IMR-90 (cell line): ENCODE data around the gene DYNLRB2. TPM values are rescaled to one million over a fixed set of nuclear protein-coding genes. Genes with fewer than 3 reads are reported as not detected.

Experiments used
- ATAC-seq: fragments of 200-7000 bp; cut with Tn5 transposase; 2 replicates; pipeline ENCODE4 v1.9.1; 2020; ENCODE audit warnings: low read depth, mild to moderate bottlenecking, moderate library complexity
- BruUV-seq: library from RNA; stranded (reverse); fragments of 400-500 nt; replicated peaks from 2 replicates; lab custom pipeline; 2021; lab: Mats Ljungman, UMichigan
- CTCF ChIA-PET: fragments of 300-600 bp; formaldehyde crosslinking; extraction: SDS; loops from one replicate; lab custom pipeline; 2021; ENCODE audit warnings: antibody characterized with exemption; lab: Yijun Ruan, JAX
- POLR2A ChIA-PET: fragments of 300-600 bp; sonication (Branson Sonifier 250); formaldehyde crosslinking; loops from one replicate; lab custom pipeline; 2022; ENCODE audit warnings: antibody characterized with exemption; ENCODE audit not compliant: unreplicated experiment; lab: Charles Lee
- DNase-seq: peaks from one replicate; pipeline ENCODE4 v3.0.0; 2013
- H2AFZ ChIP-seq: replicated peaks from 2 replicates; pipeline ENCODE3; 2013; ENCODE audit warnings: low read length, mild to moderate bottlenecking; ENCODE audit not compliant: poor library complexity
- H2AK5ac ChIP-seq: 2 replicates; pipeline ENCODE4 v1.6.1; 2013; ENCODE audit warnings: low read depth, low read length, inconsistent platforms
- H2AK9ac ChIP-seq: replicated peaks from 2 replicates; pipeline ENCODE3; 2013; ENCODE audit warnings: mild to moderate bottlenecking, low read depth, low read length, moderate library complexity; ENCODE audit not compliant: poor library complexity
- H2BK120ac ChIP-seq: 2 replicates; pipeline ENCODE4 v1.6.1; 2013; ENCODE audit warnings: low read depth, low read length, inconsistent platforms
- H2BK15ac ChIP-seq: 3 replicates; pipeline ENCODE4 v1.6.1; 2013; ENCODE audit warnings: low read depth, low read length, inconsistent platforms
- H2BK20ac ChIP-seq: 2 replicates; pipeline ENCODE4 v1.6.1; 2013; ENCODE audit warnings: low read depth, mild to moderate bottlenecking, inconsistent platforms, low read length, moderate library complexity
- H2BK5ac ChIP-seq: 2 replicates; pipeline ENCODE4 v1.6.1; 2013; ENCODE audit warnings: mild to moderate bottlenecking, low read depth, low read length, inconsistent platforms; ENCODE audit not compliant: poor library complexity, severe bottlenecking
- H3K14ac ChIP-seq: replicated peaks from 2 replicates; pipeline ENCODE4 v1.6.1; 2013; ENCODE audit warnings: low read depth, low read length, inconsistent platforms
- H3K18ac ChIP-seq: 2 replicates; pipeline ENCODE4 v1.6.1; 2013; ENCODE audit warnings: low read depth, low read length, control low read depth
- H3K23ac ChIP-seq: 2 replicates; pipeline ENCODE4 v1.6.1; 2013; ENCODE audit warnings: low read depth, low read length, inconsistent platforms
- H3K27ac ChIP-seq: 2 replicates; pipeline ENCODE4 v1.5.1; 2013; ENCODE audit warnings: mild to moderate bottlenecking, control low read depth, low read length; ENCODE audit not compliant: insufficient read depth
- H3K27me3 ChIP-seq: 2 replicates; pipeline ENCODE4 v1.6.1; 2013; ENCODE audit warnings: low read length; ENCODE audit not compliant: control insufficient read depth, insufficient read depth
- H3K36me3 ChIP-seq: 2 replicates; pipeline ENCODE4 v1.6.1; 2013; ENCODE audit warnings: low read length, mixed read lengths; ENCODE audit not compliant: control insufficient read depth, insufficient read depth
- H3K4ac ChIP-seq: 2 replicates; pipeline ENCODE4 v1.6.1; 2013; ENCODE audit warnings: low read depth, low read length, inconsistent platforms
- H3K4me1 ChIP-seq: 2 replicates; pipeline ENCODE4 v1.6.1; 2013; ENCODE audit warnings: low read length, mixed read lengths; ENCODE audit not compliant: control insufficient read depth, insufficient read depth
- H3K4me2 ChIP-seq: 2 replicates; pipeline ENCODE4 v1.6.1; 2013; ENCODE audit warnings: low read depth, mild to moderate bottlenecking, control low read depth, low read length, moderate library complexity
- H3K4me3 ChIP-seq: 2 replicates; pipeline ENCODE4 v1.5.1; 2013; ENCODE audit warnings: low read depth, mild to moderate bottlenecking, control low read depth, low read length, moderate library complexity; ENCODE audit not compliant: insufficient read depth
- H3K56ac ChIP-seq: 2 replicates; pipeline ENCODE4 v1.6.1; 2013; ENCODE audit warnings: low read length, inconsistent platforms; ENCODE audit not compliant: insufficient read depth; ENCODE audit errors: extremely low read depth
- H3K79me1 ChIP-seq, 2 experiments: 2 replicates each; pipeline ENCODE4 v1.6.1; 2013; ENCODE audit warnings: low read length in 2 of 2, inconsistent platforms in 1 of 2, low read depth in 1 of 2
- H3K9ac ChIP-seq: 2 replicates; pipeline ENCODE4 v1.6.1; 2013; ENCODE audit warnings: low read depth, low read length, control low read depth
- H3K9me1 ChIP-seq: 2 replicates; pipeline ENCODE4 v1.6.1; 2013; ENCODE audit warnings: low read length, inconsistent platforms; ENCODE audit not compliant: insufficient read depth
- H3K9me3 ChIP-seq: 2 replicates; pipeline ENCODE4 v1.6.1; 2013; ENCODE audit warnings: low read length; ENCODE audit not compliant: control insufficient read depth, insufficient read depth
- H4K20me1 ChIP-seq: 2 replicates; pipeline ENCODE4 v1.6.1; 2013; ENCODE audit warnings: low read length, inconsistent platforms; ENCODE audit not compliant: insufficient read depth
- H4K5ac ChIP-seq: 2 replicates; pipeline ENCODE4 v1.6.1; 2013; ENCODE audit warnings: mild to moderate bottlenecking, low read depth, low read length, control low read depth
- H4K8ac ChIP-seq, 2 experiments: 2 replicates each; pipeline ENCODE4 v1.6.1; 2013; ENCODE audit warnings: low read depth in 2 of 2, low read length in 2 of 2, control low read depth in 1 of 2, inconsistent platforms in 1 of 2
- H4K91ac ChIP-seq: 2 replicates; pipeline ENCODE4 v1.6.1; 2013; ENCODE audit warnings: low read depth, low read length, inconsistent platforms; ENCODE audit not compliant: insufficient read depth
- BHLHE40 ChIP-seq: fragments of 150-350 bp; IDR thresholded peaks from 2 replicates; pipeline ENCODE4 v1.6.1; 2016; ENCODE audit warnings: mild to moderate bottlenecking, low read depth, low read length
- CEBPB ChIP-seq: IDR thresholded peaks from 2 replicates; pipeline ENCODE4 v1.6.1; 2012; ENCODE audit warnings: low read depth, low read length, improper control_type of control experiment
- CHD1 ChIP-seq: IDR thresholded peaks from 2 replicates; pipeline ENCODE4 v1.6.1; 2012; ENCODE audit warnings: low read depth, low read length, improper control_type of control experiment
- CTCF ChIP-seq: conservative IDR thresholded peaks from 2 replicates; pipeline ENCODE4 v1.5.1; 2012; ENCODE audit warnings: mild to moderate bottlenecking, low read depth, low read length, improper control_type of control experiment
- ELK1 ChIP-seq: fragments of 150-350 bp; IDR thresholded peaks from 2 replicates; pipeline ENCODE4 v1.6.1; 2016; ENCODE audit warnings: low read depth, mild to moderate bottlenecking, low read length, moderate library complexity, borderline replicate concordance
- FOS ChIP-seq: fragments of 150-350 bp; IDR thresholded peaks from 2 replicates; pipeline ENCODE4 v1.6.1; 2016; ENCODE audit warnings: low read depth, low read length
- MAFK ChIP-seq: IDR thresholded peaks from 2 replicates; pipeline ENCODE4 v1.6.1; 2012; ENCODE audit warnings: low read depth, low read length, improper control_type of control experiment
- MAZ ChIP-seq: IDR thresholded peaks from 2 replicates; pipeline ENCODE4 v1.6.1; 2012; ENCODE audit warnings: low read depth, mild to moderate bottlenecking, low read length, improper control_type of control experiment, moderate library complexity, borderline replicate concordance
- MXI1 ChIP-seq: IDR thresholded peaks from 2 replicates; pipeline ENCODE4 v1.6.1; 2012; ENCODE audit warnings: low read depth, mild to moderate bottlenecking, low read length, moderate library complexity, borderline replicate concordance
- NFE2L2 ChIP-seq: fragments of 150-350 bp; IDR thresholded peaks from 2 replicates; pipeline ENCODE4 v1.6.1; 2016; ENCODE audit warnings: low read depth, mild to moderate bottlenecking, low read length
- POLR2A ChIP-seq: IDR thresholded peaks from 2 replicates; pipeline ENCODE4 v1.6.1; 2012; ENCODE audit warnings: mild to moderate bottlenecking, low read depth, low read length
- RAD21 ChIP-seq: IDR thresholded peaks from 2 replicates; pipeline ENCODE4 v1.6.1; 2012; ENCODE audit warnings: low read length, improper control_type of control experiment
- RCOR1 ChIP-seq: IDR thresholded peaks from 2 replicates; pipeline ENCODE4 v1.6.1; 2012; ENCODE audit warnings: mild to moderate bottlenecking, low read length, improper control_type of control experiment; ENCODE audit not compliant: insufficient replicate concordance
- RFX5 ChIP-seq: IDR thresholded peaks from 2 replicates; pipeline ENCODE4 v1.8.0; 2012; ENCODE audit warnings: low read depth, mild to moderate bottlenecking, low read length, moderate library complexity
- SMC3 ChIP-seq: fragments of 150-350 bp; IDR thresholded peaks from 2 replicates; pipeline ENCODE4 v1.6.1; 2016; ENCODE audit warnings: low read depth, mild to moderate bottlenecking, antibody characterized with exemption, low read length, moderate library complexity
- USF2 ChIP-seq: fragments of 150-350 bp; IDR thresholded peaks from 2 replicates; pipeline ENCODE4 v1.6.1; 2017; ENCODE audit warnings: mild to moderate bottlenecking, antibody characterized with exemption, low read length, low read depth
- WGBS, 2 experiments: methylation state at CpG; one replicate each; pipeline versions ENCODE4 v1.1.5 to v1.1.7; 2013; ENCODE audit warnings: missing lambda C conversion rate in 2 of 2; ENCODE audit not compliant: insufficient read length in 1 of 2; ENCODE audit errors: extremely low coverage in 2 of 2; 5-methylcytosine and 5-hydroxymethylcytosine counted together
- dilution Hi-C: fragments of 300-500 bp; cut with HindIII; formaldehyde crosslinking; loops from one replicate; pipeline ENCODE4 v1.14.3; 2018; ENCODE audit warnings: low sequenced_read_pairs; ENCODE audit not compliant: unreplicated experiment
- in situ Hi-C: fragments of 300-500 bp; cut with MboI; formaldehyde crosslinking; loops from 3 replicates; pipeline ENCODE4 v1.14.3; 2019; ENCODE audit warnings: low sequenced_read_pairs, inconsistent platforms, mixed read lengths
- intact Hi-C: fragments of 100-400 bp; cut with micrococcal nuclease; formaldehyde crosslinking; loops from 2 replicates; pipeline ENCODE4 v1.10.0; 2022
- polyA plus RNA-seq, 3 experiments: library from polyadenylated mRNA; depleted of rRNA; stranded (reverse); fragments of >200 nt; gene quantifications; 2 replicates each; pipeline ENCODE4 v1.2.3, GENCODE V29; 2012; ENCODE audit warnings: low replicate concordance in 1 of 3
- total RNA-seq: library from RNA; depleted of rRNA; stranded (reverse); fragments of >200 nt; gene quantifications from 2 replicates; pipeline ENCODE4 v1.2.3, GENCODE V29; 2012

The DYNLRB2 gene
- total and polyA plus RNA-seq, 2 of the 4 experiments (the other 2 are of a cell fraction) = not detected

GRCh38 chr16:80507538-80507937, 33.3 kb upstream of the DYNLRB2 start:
- no peaks in the 10 kb centered on the region for H3K27me3 ChIP-seq
- no peaks in the 10 kb centered on the region for H3K4me1 ChIP-seq
- ChIA-PET CTCF (no interaction called here), POLR2A (no interaction called here)
- H3K56ac ChIP-seq = no peak overlapping the region
- no peak overlapping the region for H2BK5ac ChIP-seq
- no TSS peak for BruUV-seq
- no peak overlapping the region for H3K14ac ChIP-seq
- H3K18ac ChIP-seq = no peak overlapping the region
- no peaks in the 10 kb centered on the region for H3K36me3 ChIP-seq
- ATAC-seq (no peak), DNase-seq (no peak)
- no peak overlapping the region for H3K9ac ChIP-seq
- no peak overlapping the region for H3K23ac ChIP-seq
- no peak overlapping the region for H2AFZ ChIP-seq
- no peak overlapping the region for H2BK15ac ChIP-seq
- no peak overlapping the region for H4K91ac ChIP-seq
- no peak overlapping the region for H4K8ac ChIP-seq
- WGBS, 2 experiments = no CpG with 5 or more reads among the region's 4 CpGs
- H3K4me2 ChIP-seq = no peak overlapping the region
- intact Hi-C loops = no loop called here
- no peaks in the 10 kb centered on the region for H4K20me1 ChIP-seq
- no peak for TF ChIP-seq MAZ
- TF ChIP-seq MAFK = no peak
- no peak for TF ChIP-seq FOS
- no peak for TF ChIP-seq MXI1
- no peak for TF ChIP-seq RFX5
- no peak for TF ChIP-seq CHD1
- no peak for TF ChIP-seq BHLHE40
- no peak for TF ChIP-seq CTCF
- TF ChIP-seq SMC3 = no peak
- TF ChIP-seq RAD21 = no peak
- TF ChIP-seq CEBPB = no peak
- TF ChIP-seq NFE2L2 = no peak
- no peak for TF ChIP-seq POLR2A
- TF ChIP-seq RCOR1 = no peak
- no peak for TF ChIP-seq ELK1
- no peak for TF ChIP-seq USF2
- dilution Hi-C loops = no loop called here
- H3K4ac ChIP-seq = no peak overlapping the region
- in situ Hi-C loops = no loop called here
- no peak overlapping the region for H3K4me3 ChIP-seq
- H3K9me1 ChIP-seq = no peaks in the 10 kb centered on the region
- no peak overlapping the region for H2AK9ac ChIP-seq
- H3K79me1 ChIP-seq = no peaks in the 10 kb centered on the region
- H2AK5ac ChIP-seq = no peak overlapping the region
- H2BK120ac ChIP-seq = no peak overlapping the region
- no peak overlapping the region for H2BK20ac ChIP-seq
- H4K5ac ChIP-seq = no peak overlapping the region
- no peaks in the 10 kb centered on the region for H3K9me3 ChIP-seq
- no peak overlapping the region for H3K27ac ChIP-seq
